NCI-H187 (cell line): ENCODE results near the gene BTBD16.

Source experiments
- DNase-seq, 2 experiments: peaks; one replicate each; lab custom pipeline; 2025; lab: John Stamatoyannopoulos, UW

BTBD16 gene

DNA sequence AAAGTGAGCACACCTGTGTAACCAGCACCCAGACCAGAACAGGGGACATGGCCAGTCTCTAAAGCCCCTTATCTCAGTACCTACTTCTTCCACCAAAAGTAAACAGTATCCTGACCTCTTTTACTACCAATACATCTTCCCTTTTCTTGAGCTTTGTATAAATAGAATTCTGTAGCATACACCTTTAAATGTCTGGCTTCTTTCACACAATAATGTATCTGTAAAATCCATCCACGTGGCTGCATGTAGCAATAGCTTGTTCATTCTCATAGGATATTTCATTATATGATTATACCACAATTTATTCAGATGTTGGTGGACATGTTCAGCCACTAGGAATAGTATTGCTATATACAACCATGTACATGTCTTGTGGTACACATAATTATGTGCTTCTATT lies 40.6 kb downstream of the BTBD16 start:
- DNase-seq = no peak

DNA sequence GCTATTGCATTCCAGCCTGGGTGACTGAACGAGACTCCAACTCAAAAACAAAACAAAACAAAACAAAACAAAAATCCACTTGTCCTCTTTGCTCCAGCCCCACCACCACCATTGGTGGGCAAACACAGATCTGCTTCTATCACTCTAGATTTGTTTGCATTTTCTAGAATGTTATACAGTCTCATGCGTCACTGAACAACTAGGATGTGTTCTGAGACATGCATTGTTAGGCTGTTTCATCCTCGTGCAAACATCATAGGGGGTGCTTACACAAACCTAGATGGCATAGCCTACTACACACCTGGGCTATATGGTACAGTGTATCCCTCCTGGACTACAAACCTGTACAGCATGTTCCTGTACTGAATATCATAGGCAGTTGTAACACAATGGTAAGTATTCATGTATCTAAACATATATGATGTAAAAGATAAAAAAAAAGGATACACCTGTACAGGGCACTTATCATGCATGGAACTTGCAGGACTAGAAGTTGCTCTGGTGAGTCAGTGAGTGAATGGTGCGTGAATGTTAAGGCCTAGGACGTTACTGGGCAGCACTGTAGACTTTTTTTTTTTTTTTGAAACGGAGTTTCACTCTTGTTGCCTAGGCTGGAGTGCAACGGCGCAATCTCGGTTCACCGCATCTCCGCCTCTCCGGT lies 45.3 kb downstream of the BTBD16 start:
- no peak for DNase-seq

DNA sequence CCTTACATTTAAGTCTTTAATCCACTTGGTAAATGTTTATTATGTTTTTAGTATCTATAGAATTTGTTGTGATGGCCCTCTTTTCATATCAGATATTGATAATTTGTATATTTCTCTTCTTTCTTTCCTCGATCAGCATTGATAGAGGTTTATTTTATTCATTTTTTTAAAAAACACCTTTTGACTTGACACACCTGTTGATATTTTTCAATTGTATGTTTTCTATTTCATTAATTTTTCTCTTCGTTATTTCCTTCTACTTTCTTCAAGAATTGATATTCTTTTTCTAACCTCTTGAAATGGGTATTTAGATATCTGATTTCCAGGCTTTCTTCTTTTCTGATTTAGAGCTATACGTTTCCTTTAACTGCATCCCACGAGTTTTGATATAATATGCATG lies 50.9 kb downstream of the BTBD16 start:
- DNase-seq = no peak

DNA sequence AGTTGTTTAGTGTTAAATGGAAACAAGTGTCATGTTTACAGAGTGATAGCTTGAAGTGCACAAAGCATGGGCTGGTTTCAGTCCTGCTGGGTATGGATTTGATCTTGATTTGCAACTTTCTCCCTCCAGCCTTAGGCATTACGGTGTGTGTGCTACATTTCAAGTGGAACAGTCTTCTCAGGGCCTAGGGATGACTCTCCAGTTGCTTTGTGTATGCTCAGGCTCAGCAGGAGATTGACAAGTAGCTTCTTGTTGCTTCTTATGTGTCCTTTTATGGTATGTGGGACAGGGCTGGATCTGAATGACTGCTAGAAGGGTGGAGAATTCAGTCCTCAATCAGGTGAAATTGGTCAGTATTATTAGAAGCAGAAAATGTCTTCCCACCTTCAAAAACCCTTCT lies 52.1 kb downstream of the BTBD16 start:
- DNase-seq = no peak

DNA sequence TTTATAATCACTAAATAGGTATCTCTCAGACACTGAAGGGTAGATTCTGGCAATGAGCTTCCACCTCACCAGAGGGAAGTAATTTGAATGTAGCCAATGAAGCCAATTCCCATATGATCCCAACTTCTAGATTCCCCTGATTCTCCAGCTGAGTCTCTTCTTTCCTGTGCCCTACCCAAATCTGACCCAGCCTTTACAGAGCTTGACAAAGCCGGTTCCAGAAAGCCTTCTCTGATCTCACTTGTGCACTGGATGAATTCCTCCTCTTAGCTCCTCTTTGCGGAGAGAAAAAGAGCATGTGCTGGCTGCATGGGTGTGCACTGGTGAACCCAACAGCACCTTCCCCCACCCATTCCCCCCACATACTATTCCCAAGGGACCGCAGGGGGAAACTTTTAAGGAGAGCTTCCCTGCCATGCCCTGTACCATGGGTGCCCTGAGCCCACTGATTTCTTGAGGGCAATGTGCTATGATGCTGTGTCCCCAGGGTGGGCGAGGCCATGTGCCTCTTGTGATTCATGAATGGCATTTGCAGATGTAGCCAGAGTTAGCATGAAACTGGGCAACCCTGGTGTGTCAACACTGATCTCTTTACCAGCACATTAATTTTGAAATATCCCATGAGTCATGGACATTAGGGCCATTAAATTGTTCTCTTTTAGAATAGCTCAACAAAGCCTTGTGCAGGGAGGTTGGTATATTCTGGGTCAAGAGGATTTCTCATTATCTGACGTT lies 53.0 kb downstream of the BTBD16 start:
- DNase-seq = no peak

DNA sequence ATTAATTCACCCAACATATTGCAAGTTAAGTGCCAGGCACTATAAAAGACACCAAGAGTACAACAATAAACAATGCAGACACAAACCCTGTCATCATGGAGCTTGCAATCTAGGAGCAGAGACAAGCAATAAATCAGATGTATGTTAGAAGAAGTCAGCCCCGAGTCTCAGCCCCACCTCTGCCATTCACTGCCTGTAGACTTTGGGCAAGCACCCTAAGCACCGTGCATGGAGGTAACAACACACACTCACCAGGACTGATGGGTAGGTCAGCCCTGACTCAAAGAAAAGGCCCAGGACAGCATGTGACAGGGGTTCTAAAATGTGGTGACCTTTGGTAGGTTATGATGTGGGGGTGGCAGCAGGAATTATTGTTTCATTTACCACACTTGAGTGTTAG lies 54.1 kb downstream of the BTBD16 start:
- DNase-seq = no peak

DNA sequence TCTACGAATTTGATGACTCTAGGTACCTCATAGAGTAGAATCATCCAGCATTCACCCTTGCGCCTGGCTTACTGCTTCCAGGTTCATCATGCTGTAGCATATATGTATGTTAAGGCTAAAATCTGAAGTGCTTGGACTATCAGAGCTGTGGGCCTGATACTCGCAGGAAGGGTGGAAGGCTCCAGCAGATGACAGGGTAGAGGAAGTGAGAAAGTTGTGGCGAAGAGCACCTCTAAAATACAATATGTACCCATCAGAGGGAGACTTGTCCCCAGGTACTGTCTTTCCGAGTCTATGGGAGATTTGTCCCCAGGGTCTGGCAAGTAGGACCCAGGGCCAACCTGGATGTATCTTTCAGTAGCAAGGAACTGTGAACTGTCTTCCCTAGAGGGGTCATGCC lies 55.3 kb downstream of the BTBD16 start:
- no peak for DNase-seq

DNA sequence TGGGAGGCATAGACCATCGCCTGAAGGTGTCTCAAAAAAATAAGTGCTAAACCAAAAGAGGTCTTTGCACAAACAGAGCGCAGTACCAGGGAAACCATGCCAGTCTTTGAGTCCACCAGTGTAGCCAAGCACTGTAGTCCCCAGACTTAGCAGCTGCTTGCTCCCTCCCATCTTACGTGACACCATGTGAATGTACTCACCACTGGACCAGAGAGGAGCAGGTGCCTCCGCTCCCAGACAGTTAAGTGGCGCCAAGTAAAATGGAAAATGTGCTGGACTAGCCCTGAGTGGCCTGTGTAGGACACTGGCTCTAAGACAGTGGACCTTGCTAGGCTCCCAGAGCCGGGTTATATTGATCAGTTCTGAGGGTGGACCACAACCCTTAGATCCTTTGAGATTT lies 55.7 kb downstream of the BTBD16 start:
- no peak for DNase-seq

DNA sequence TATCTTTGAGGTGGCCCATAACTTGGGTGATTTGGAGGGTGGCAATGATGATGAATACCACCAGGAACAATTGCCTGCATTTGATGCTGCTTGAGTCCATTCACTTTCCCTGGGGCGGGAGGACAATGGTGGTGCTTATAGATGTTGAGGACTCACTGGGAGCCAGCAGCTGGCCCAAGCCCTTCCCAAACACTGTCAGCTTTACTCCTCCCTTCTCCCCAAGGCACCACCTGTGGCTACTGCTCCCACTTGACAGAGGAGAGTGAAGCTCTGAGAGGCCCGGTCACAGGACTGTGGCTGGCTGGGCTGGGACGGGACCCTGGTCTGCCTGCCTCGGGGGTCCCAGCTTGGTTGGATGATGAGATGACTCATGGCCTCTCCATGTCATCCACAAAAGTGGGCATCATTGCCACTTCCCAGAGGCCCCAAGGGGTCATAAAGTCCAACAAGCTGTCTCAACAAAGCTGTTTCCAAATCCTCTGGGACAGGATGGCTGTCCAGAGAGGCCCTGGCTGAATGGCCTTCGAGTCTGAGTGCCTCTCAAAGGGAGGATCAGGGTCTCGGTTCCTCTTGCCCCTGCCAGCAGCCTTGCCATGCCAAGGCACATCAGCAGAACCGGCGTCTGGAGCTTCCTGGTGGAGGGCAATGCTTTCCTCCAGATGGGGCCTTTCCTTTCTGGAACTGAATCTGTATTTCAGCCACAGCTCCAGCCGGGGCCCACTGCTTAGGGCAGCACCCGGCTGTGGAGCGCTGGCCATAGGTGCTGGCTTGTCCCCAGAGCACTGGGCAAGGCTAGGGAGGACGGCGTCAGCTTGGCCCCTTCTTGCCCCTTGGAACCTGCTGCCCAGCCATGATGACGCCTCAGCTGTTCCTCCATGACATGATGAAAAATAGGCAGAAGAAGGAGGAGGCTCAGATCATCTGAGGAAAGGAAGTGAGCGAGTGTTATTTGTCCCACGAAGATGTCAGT lies 56.4 kb downstream of the BTBD16 start:
- DNase-seq = no peak

DNA sequence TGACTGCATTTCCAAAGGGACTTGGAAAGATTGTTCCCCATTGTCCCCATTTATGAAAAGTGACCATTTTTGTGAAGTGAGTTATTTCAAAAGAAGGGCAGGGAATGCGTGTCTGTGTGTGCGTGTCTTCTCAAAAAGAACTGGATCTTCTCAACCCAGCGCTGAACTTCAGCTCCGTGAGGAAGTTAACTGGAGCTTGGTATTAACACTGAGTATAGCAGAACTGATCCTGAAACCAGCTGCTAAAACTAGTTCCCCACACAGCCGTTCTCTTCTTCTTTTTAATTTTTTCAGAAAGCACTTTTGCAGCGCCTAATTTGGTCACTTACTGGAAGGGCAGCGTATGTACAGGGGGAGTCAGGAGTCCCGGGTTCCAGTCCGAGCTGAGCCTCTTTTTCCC lies 57.6 kb downstream of the BTBD16 start:
- DNase-seq = no peak

DNA sequence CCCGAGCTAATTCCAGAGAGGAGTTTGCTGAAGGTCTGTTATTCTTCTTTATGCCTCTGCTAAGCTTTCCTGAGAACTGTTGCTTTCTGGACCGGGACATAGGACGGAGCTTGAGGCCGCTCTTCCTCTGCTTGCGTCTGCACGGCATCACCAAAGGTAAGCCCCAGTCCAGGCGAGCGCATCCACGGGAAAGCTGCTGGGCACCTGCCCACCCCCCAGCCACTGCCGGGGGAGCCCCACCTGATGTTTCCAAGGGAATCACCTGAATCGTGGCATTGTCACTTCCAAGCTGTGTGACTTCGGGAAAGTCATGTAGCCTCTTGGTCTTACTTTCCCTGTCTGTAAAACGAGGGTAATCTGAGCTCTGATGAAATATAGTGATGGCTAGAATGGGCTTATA lies 58.3 kb downstream of the BTBD16 start:
- DNase-seq = no peak

DNA sequence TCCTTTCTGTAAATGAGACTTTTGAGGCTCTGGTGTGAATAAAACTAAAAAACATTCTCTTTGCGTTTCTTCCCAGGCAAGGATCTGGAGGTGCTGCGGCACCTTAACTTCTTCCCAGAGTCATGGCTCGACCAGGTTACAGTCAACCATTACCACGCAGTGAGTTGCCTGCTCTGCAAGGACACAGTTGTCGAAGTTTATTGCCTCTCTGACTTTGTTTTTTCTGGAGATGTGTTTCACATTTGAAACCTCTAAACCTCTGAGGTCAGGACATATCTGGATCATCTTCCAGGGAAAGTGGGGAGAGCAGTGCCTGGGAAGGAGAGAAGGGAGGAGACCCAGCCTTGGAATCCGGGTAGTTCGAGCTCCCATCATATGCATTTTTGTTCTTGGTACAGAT lies 60.0 kb downstream of the BTBD16 start:
- no peak for DNase-seq

DNA sequence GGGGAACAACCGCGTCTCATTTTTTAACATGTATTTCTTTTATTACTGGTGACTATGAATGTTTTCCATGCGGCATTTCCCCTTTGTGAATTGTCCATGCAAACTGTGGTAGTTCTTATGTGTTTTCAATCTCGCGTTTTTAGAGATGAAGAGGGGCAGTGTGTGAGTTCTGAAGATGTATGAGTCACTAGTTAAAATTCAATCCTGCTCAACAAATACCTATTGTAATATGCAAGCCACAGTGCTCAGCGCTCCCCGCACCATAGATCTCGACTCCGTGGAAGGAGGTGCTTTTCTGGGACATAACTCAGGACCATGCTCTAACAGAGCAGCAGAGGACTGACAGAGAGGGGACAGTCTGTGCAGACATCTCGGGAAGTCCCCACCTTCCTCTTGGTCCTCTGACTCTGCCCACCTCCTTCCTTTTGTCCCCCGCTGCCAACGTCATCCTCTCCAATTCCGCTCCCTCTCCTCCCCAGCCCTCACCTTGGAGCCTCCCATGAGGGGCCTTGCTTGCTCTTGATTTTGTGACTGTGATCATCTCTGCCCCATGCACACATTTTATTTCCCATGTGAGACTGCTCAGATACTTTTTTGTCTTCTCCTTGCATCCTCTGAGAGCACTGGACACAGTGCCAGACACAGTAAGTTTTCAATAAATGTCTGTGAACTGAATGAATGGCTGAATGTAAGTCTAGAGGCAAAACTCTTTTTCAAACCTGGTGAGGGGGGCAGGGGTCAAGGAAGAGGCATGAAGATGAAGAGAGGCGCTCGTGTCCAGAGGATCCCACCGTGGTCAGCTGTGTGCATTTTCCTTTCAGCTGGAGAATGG lies 60.7 kb downstream of the BTBD16 start:
- DNase-seq = no peak

DNA sequence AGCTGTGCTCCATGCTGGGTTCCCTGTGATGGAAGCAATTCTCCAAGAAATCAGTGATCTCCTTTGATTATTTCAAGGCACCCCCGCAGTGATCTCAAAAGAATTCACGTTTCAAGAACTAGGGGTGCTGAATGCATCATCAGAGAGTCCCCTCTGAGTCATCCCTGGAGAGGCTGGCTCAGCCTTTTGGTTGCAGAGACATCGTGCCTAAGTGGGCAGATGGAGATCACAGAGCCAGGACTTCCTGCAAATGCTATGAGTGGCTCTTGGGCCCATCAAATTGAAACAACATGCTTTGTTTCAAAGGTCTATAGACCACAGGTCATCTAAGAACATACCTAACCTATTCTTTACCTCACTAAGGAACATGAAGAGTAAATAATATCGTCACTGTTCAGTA lies 61.9 kb downstream of the BTBD16 start:
- DNase-seq = no peak

DNA sequence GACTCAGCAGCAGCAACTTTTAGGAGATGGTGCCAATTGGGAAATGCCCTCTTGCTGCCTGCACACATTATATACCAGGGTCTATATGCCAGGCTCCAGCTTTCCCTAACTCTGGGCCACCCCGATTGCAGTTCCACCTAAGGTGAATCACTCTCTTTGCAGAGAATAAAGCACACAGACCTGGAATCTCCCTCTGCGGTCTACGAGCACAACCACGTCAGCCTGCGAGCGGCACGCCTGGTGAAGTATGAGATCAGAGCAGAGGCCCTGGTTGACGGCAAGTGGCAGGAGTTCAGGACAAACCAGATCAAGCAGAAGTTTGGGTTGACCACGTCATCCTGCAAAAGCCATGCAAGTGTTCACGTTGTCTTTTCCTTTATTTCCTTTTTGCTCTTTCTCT lies 65.2 kb downstream of the BTBD16 start:
- no peak for DNase-seq

DNA sequence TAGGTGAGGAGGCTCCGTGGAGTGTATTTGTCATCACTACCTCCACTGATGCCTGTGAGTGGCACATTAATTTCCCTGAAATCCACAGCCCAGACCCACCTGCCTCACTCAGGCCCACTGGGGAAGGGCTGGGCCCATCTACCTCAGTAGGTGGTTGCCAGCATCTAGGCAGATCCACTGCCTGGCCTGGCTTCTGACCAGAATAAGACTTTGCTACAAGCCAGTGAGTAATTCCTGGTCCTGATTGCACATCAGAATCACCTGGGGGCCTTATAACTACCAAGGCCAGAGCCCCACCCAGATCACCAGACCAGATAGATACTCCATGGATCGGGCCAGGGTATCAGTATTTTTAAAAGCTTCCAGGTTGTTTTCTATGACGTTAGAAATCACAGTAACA lies 65.9 kb downstream of the BTBD16 start:
- no peak for DNase-seq

DNA sequence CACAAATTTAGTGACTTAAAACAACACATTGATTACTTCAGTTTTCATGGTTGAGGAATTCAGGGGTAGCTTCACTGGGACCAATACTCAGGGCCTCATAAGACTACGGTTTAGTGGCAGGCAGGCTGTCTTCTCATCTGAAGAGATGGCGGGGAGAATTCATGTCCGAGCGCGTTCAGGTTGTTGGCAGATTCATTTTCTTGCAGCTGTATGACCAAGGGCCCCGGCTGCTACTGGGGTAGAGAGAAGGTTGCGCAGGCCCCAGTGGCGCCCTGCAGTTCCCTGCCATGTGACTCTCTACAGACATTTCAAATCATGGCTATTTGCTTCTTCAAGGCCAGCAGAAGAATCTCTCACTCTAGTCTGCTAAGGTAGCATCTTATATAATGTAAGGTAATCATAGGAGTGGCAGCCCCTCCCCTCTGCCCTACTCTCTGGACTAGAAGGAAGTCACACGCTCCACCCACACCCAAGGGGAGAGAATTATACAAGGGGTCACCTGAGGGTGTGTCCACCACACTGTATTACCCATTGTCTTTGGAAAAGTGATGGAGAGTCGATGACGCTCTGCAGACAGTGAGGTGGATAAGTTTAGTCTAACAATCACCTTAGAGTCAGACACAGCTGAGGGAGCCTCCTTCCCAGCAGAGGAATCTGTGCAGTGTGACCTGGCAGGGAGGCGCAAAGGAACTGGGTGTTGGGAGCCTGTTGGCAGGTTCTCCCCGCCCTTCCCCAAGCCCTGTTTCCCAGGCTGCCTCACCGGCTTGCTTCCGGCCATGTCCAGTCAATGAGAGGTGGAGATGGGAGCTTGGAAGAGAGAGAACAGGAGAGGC lies 67.7 kb downstream of the BTBD16 start:
- no peak for DNase-seq

DNA sequence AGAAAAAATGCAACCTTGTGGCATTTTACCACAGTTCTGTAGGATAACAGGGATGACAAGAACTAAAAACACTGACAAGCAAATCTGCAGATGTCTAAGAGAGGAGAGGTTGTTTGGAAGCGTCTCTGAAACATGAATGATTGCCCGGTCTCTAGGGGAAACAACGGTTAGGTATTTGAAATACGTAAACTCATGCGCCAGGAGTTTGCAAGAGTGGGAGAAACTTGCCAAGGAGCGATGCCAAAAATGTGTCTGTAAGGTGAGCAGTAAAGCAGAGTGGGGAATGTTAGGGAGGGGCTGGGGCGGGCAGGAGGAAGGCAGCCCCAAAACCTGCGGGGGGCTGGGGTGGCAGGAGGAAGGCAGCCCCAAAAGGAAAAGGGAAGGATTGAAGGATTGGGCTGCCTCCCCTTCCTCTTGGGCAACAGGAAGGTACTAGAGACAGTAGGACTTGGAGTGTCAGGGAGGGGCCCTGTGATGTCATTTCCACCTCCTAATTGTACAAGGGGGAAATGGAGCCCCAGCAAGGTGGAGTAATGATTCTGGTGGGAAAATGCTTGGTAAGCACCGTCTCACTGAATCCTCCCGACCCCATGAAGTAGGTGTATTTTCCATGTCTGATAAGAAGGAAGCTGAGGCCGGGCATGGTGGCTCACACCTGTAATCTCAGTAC lies 70.2 kb downstream of the BTBD16 start:
- DNase-seq = no peak

DNA sequence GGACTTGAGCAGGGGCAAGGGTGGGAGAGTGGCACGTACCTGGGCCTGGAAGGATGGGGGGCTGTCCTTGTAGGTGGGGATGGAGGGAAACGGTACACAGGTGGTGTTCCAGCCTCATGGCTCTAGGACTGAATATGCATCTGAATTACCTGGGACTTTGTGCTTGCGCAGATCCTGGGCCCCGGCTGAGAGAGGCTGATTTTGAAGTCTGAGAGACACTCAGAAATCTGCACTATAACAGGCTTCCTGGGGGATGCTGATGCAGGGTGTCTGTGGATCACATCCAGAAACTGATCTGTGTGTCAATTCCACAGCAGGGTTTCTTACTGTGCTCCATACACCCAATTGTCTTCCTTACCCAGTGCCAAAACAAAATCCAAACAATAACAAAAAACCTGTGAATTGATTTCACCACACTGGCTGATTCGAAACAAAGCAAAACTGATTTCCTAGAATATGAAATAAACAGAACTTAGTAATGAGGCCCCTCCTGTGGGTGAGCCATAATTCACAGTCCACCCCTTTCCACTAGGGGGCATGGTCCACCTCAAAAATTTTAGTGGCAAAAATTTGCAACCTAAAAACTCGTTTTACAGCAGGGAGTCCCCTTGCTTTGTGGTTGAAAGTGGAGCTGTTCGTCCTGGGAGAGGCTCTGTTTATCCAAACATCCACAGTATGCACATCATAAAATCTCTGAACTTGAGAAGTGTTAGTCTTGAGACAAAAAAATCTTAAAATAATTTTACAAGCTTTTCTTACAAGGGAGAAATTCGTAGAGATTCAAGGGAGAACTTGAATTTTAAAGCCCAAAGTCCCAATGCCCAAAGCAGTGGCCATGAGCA lies 71.4 kb downstream of the BTBD16 start:
- peak; percentile 11 to 22 for DNase-seq
